Fibroblast of pulmonary artery (primary cell): ENCODE measurements around the gene HOXA3.
A peak's percentile ranks its signal among the peaks of the same experiment; 100 is the strongest.

Experiments
- DNase-seq: peaks from one replicate; pipeline ENCODE4 v3.0.0-alpha.2; 2010; ENCODE audit warnings: low read depth
- H3K4me3 ChIP-seq: replicated peaks from 2 replicates; pipeline ENCODE4 v1.5.1; 2011; ENCODE audit warnings: low read depth, mild to moderate bottlenecking, control low read depth, low read length, moderate library complexity
- CTCF ChIP-seq: IDR thresholded peaks from 2 replicates; pipeline ENCODE4 v1.5.1; 2011; ENCODE audit warnings: mild to moderate bottlenecking, control low read depth, low read length, inconsistent platforms; ENCODE audit errors: missing control alignments

The HOXA3 gene

GRCh38 chr7:27146491-27147198 lies 5.7 kb downstream of the HOXA3 start:
- DNase-seq: no peak
- TF ChIP-seq CTCF: no peak
- H3K4me3 ChIP-seq: no peak overlapping the region

- DNase-seq: no peak
- H3K4me3 ChIP-seq: no peak overlapping the region
- no peak for TF ChIP-seq CTCF
These were observed 6.4 kb downstream of the HOXA3 start for GRCh38 chr7:27145914-27146412.

GRCh38 chr7:27145165-27145913 lies 7.0 kb downstream of the HOXA3 start:
- no peak overlapping the region for H3K4me3 ChIP-seq
- TF ChIP-seq CTCF: no peak
- no peak for DNase-seq

GRCh38 chr7:27144781-27145164 lies 7.6 kb downstream of the HOXA3 start:
- DNase-seq: no peak
- H3K4me3 ChIP-seq: no peak overlapping the region
- TF ChIP-seq CTCF: no peak

- no peak overlapping the region for H3K4me3 ChIP-seq
- DNase-seq: no peak
- no peak for TF ChIP-seq CTCF
These were observed 8.2 kb downstream of the HOXA3 start for GRCh38 chr7:27143950-27144780.

- TF ChIP-seq CTCF: peak; percentile 9
- peak within 1 kb of the TSS; percentile 48 for H3K4me3 ChIP-seq
- peak; percentile 84 for DNase-seq
These were observed 9.1 kb downstream of the HOXA3 start, which contains the start of gene HOXA5 for GRCh38 chr7:27143023-27143949. Gene HOXA5, minus strand, starts transcription at chr7:27143681. Its CDS starts 74 bp downstream, at chr7:27143607.
